Activated CD4-positive, CD25-positive, alpha-beta regulatory T cell treated with anti-CD3 and anti-CD28 coated beads, Interleukin-2, amount 50 U/mL, for 16 hours (primary cell): ENCODE data around the gene SLC17A9.
"Not testable (repeated sequence)": the region's sequence is repeated elsewhere in the genome, so short reads cannot be mapped to it uniquely, and the experiment has no call there.

Experiments used
- DNase-seq: peaks from one replicate; pipeline ENCODE4 v3.0.0-alpha.2; 2020; ENCODE audit warnings: low read depth, low spot score

SLC17A9 gene

DNA sequence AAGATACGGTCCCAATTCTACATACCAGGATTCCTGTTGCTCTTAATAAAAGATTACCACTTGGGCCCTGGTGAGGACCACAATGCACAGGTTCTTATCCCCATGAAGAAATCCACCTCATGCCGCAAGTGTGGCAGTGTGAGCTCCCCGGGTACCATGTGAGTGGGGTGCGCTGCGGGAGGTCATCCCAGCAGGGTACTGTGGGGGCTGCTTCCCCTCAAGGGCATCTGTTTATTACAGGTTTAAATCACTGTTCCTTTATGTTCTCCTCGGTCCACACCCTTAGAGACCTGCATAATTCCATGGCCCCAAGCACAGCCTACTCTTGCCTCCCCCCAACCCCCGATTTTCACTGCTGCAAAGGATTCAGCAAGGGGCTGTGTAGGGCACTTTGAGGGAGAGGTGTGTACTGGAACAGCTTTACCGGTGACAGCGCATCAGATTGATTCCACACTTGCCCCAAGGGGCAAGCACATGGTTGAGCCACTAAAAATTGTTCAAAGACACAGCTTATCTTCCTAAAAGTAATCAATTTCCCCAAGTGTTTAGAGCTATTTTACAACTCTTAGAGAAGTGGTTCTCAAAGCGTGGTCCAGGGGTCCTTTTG lies 32.4 kb upstream of the SLC17A9 start:
- DNase-seq: no peak

DNA sequence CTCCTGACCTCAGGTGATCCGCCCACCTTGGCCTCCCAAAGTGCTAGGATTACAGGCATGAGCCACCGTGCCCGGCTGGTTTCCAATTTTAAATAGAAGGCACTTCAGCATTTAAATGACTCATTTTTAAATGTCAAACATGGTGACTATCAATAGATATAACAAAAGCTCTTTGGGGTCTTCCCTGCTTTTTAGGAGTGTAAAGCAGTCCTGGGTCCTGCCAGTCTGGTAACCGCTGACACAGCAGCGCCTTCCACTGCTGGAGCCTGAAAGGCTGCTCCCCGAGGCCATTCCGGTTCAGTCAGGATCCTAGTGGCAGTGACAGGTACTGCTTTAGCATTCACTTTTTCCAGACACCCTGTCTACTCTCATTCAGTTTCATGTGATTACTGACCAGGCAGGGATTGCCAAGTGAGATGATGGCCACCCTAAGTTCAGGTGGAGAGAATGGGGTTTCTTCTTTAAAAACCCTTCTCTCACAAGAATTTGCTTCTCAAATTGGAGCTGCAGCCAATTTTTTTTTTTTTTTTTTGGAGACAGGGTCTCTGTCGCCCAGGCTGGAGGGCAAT lies 31.3 kb upstream of the SLC17A9 start:
- DNase-seq: peak; percentile 49

DNA sequence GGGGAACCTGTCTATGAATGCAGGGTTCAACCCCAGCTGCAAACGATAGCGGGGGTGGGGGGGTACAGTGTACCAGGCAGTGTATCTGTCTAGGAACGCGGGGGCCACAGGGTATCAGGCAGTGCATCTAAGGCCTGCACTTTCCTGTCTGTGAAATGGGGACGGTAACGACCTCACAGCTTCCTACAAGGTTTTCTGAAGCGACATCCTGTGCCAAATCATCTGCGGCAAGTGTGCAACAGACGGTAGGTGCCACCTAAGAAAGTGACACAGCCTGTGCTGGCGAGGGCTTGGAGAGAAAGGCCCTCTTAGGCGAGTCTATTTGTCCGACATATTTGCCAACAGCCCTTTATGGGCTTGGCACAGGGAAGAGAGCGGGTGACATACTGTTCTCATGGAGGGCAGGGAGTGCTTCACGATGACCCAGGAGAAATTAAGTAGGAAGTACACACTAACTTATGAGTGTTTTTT lies 30.0 kb upstream of the SLC17A9 start:
- peak; percentile 29 for DNase-seq

DNA sequence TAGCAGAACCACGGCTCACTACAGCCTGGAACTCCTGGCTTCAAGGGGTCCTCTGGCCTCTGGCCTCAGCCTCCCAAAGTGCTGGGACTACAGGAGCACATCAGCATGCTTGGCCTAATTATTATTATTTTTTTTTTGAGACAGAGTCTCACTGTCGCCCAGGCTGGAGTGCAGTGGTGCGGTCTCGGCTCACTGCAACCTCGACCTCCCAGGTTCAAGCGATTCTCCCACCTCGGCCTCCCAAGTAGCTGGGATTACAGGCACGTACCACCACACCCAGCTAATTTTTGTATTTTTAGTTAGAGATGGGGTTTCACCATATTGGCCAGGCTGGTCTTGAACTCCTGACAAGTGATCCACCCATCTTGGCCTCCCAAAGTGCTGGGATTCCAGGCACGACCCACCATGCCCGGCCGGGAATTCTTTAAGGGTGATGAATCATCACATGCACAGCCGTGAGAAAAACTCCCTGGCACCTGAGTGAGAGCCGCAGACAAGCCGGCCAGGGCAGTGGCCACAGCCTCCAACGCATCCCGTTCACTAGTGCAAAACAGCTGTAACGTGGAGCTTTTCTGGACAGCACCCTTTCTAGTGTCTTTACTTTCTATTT lies 29.3 kb upstream of the SLC17A9 start:
- DNase-seq: not testable (repeated sequence)

DNA sequence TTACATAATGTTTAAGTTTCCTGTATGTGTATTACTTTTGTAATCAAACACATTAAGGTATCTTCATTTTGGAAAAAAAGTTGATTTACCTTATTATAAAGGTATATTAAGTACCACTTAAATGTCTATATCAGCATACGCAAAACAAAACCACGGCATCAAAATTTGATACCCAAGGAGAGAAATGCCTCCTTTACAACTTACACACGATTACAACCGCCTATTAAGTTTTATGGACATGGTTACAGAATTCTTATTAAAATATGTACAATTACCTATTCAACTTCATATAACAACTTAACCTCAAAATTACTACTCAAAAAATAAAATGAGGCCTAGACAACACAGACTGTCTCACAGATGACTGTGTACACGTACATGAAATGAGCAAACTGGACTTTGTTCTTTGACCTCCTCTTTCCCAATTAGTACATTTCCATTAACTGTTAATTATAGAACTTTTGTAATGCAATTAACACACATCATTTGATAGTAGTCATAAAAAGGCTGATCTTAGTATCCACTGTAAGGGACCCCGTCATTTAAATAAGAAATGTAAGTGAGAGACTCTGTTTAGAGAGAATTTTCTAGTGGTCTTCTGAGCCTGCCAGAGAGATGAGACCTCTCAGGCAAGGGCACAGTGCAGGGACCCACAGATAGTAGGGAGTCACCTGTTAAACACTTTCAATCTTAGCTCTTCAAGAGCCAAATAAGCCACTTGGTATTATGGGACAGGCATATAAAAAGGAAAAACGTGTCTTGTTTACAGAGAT lies 28.7 kb upstream of the SLC17A9 start:
- no peak for DNase-seq

DNA sequence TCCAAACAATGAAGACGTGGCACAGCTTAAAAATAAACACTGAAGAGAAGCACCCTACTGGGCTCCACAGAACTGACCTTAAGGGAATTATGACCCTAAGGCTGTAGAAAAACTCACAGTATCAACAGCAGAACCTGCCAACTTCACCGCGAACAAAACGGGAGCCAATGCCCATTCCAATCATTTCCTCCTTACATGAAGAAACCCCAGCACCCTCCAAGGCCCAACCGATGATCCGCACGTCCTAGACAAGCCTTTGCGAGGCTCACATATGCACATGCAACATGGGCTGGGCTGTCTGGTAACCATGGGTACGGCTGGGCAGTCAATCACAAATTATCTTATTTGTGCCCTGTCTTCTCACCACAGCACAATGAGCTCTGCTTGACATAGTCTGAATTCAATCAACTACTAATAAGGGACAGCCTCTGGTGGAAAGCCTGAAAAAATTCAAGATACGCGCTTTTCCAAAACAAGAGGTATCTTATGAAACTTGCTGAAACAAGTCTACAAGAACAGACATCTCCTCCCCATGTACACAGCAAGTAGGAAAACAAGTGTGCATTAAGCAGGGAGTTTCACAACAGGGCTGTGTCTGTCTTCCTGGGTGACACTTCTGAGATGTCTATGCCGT lies 27.9 kb upstream of the SLC17A9 start:
- DNase-seq: no peak

DNA sequence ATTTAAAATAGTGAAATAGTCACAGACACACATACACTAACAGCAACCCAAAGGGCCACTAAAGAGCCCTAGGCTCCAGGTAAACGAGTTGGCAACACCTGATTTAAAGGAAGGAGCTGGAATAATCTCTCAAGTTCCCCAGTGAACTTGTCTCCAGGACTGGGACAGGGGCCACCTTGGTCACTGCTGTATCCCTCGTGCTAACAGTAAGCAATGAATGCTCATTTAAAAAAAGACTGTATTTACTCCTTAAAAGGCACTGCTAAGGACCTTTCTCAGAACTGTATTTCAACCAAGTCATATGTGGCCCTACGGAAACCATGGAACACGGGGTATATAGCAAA lies 27.5 kb upstream of the SLC17A9 start:
- DNase-seq: no peak

DNA sequence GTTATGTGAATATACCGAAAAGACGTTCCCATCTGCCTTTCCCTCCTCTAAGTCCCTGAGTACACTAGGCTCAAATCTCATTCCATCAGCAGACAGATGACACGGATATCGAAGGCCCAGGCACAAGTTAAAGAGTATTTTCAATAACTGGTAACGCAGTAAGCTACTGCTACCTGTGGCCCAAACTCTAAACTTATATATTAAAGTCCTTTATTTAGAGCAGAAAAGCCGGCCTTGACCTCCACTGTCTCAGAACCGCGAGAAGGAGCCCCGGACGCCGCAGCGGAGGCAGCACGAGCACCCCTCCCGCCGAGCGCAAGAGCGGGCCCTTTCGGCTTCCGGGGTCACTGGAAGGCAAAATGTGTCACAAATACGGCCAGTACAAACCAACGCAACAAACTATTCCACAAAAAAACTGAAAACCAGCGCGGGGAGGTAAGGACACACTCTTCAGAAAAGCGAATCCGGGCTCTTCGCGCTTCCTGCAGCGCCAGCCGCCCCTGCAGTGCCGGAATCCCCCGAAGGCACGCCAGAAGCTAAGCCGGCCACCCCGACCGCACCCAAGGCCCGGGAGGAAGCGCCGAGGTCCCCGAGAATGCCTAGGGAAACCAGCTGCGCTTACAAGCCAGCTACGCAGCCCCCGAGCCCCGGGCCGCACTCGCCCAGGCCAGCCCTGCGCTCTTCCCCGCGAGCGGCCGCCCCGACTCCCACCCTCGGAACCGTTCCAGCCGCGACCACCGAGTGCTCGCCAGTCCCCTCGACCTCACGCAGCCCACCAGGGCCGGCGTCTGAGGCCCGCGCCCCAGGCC lies 26.9 kb upstream of the SLC17A9 start:
- DNase-seq: no peak

DNA sequence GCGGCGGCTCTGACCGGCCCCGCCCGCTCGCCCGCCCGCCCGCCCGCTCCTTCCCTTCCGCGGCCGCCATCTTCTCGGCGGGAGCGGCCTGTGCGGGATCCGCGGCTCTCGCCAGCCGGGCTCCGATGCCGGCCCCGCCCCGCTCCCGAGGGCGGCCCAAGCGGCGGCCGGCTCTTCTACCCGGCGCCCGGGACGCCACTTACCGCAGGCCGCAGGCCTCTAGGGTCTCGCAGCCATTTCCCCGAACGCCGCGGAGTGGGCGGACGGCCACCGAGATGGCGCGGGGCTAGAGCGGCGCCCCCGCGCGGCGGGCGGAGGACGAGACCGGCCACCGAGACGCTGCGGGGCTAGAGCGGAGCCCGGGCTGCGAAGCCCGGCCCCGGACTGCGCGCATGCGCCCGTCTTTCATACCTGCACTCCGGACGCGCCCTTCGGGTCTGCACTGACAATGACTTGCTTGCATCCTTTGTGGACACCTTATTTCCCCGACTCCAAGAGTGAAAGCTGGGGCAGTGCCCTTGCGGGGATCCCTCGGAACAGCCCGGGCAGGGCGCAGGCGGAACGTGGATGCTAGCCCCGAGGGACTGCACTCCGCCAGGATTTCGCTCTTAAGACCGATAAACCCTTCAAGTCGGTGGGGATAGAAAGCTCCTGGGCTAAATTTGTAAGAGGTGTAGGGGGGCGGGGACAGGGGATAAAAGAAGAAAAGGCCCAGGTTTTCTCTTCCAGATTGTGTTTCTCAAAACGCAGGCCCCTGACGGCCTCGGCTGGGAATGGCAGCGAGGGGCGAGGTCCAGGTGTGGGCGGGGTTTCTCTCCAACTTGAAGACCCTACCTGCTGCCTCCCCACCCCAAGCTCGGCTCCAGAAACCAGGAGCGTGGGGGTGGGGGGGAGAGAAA lies 26.0 kb upstream of the SLC17A9 start, which contains the start of gene DIDO1:
Gene DIDO1, minus strand, starts transcription at position 277 of the 899 bp plus-strand sequence.
- DNase-seq: peak; percentile 79

DNA sequence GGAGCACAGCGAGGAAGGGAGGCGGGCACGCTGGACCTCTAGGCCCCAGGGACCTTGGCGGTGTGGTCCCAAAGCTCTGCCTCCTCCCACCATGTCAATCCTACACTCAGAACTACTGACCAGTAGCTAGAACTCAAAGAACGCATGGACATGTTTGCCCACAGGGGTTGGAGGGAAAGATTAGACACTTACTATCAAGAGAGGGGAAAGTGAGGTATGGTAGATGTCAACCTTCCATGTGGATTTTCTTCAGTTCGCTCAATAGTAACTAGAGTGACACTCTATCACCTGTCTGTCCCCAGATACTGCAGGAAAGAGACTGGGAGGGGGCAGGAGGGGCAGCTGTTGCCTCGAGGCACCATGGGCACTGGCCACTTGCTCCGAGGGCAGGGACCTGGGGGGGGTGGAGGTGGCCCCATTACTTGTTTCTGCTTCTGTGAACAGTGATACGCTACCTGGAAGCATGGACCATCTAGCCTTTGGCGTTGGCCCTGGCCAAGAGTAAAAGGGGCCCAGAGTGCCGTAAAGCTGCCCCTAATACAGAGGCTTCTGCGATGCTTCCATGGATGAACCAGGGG lies 25.3 kb upstream of the SLC17A9 start:
- DNase-seq: no peak

DNA sequence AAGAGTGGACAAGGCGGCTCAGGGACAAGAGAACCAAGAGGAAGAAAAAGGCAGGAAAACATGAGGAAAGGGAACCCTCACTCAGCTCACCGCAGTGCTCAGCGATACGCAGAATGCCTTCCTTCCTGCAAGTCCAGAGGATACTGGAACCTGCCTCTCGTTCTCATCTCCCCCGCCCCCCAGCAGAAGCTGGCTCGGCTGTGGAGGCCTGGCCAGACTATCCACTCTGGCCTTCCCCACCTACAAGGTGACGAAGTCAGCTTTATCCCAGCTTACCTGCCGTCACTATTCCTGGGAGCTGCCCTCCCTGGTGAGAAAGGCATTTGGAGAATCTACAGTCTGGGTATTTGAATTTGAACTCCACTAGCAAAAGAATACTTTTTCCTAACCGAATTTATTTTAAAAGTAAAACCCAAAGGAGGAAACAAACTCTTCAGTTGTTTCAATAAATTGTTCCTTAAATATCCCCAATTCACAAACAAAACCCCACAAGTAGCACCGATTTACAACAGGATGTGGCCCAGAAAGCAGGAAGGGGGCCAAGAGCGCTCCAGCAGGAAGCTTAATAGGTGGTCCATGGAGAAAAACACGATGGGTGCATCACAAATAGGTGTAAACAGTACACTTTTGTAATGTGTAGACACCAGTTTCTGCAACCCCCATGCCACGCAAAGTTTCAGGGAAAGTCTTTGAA lies 24.1 kb upstream of the SLC17A9 start:
- DNase-seq: no peak

DNA sequence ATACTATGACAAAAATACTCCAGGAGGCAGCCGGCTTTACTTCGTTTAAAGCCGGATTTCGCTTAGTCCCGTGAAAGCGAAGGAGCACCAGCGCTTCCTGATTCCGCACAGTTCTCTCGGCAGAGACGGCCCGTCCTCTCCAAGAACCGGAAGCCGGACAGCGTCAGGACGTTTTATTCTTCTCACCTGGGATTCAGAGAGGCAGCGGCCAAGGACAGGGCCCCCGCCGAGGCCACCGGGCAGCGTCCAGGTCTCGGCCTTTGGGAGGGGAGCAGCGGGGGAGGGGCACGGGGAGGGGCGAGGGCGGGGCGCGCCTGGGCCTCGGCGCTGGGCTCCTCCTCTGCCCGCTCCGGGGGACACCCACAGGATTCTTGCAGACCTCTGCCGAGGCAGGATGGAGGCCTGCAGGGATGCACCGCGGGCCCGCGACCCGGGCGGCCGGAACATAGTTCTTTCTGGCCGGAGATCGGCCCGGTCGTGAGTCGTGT lies 23.4 kb upstream of the SLC17A9 start:
- DNase-seq: no peak

DNA sequence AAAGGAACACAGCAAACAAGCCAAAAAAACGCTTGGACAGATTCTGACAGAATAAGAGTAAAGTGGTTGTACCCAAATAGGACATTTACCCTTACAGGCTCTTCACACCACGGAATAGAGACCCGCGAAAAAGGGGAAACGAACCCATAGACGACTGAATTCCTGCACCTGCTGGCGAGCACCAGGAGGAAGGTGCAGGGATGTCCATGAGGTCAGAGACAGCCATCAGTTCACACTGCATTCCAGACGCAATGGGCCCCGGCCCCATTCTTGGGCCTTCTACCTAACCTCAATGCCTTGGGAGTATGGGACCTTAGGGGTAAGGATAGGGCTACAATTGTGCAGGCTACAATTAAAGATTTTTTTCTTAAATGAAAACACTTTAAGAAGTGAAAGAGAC lies 21.0 kb upstream of the SLC17A9 start:
- DNase-seq: no peak

DNA sequence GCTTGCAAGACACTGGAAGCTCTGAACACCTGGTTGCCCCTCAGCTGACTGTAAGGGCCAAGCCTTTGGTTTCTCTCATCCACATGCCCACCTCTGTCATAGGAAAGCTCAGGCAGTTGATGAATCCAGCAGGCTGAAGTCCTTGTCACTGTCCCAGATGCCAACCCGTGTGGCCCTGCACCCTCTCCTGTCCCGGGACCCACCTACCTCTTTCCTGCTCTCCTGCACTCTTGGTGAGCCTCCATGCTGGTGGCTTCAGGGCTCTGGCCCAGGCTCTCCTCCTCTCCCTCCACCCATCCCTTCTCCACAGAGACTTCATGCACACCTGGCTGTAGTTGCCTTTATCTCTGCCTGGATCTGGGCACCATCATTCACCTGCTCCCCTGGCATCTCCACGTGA lies 18.5 kb upstream of the SLC17A9 start:
- DNase-seq: no peak

DNA sequence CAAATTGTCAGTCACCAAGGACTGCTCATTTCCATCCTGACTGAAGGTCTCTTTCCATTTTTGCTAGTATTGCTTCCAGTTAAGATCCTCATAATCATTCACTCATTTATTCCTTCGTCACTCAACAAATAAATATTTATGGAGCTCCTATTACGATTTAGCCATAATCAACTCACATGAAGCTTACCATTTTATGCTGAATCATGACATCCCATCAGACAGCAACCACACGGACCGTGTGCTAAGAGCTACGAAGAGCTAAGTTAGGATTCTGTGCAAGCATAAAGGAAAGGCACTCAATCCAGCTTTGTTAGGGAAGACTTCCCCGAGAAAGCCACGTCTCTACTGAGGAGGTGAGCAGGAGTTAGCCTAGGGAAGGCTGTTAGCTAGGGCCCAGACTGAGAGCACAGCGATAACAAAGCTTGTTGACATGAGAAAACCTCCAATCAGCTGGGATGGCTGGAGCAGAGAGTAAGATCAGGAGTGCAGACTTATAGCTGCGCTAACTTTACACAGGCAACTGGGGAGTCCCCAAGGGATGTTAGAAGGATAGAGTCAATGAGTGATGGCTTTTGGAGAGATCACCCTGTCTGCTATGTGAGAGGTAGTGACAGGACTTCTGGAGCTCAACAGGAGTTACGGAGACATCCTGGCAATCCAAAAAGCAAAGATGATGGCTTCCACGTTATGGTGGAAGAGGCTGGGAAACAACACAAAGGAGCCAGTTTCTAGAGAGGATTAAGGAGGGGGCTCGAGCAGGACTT lies 17.1 kb upstream of the SLC17A9 start:
- DNase-seq: no peak

DNA sequence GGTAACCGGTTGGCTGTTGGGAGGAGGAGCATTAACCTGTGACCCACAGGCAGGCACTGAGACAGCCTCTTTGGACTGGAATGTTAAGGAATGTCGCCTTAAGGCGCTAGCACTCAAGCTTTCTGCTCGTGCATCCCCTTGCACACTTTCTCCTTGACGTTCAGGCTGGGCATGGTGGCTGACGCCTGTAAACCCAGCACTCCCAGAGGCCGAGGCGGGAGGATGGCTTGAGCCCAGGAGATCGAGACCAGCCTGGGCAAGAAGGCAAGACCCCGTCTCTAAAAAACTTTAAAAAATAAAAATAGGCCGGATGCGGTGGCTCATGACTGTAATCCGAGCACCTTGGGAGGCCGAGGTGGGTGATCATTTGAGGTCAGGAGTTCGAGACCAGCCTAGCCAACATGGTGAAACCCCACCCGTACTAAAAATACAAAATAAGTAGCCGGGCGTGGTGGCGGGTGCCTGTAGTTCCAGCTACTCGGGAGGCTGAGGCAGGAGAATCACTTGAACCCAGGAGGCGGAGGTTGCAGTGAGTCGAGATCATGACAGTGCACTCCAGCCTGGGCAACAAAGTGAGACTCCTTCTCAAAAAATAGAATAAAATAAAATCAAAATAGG lies 16.4 kb upstream of the SLC17A9 start:
- DNase-seq: no peak

DNA sequence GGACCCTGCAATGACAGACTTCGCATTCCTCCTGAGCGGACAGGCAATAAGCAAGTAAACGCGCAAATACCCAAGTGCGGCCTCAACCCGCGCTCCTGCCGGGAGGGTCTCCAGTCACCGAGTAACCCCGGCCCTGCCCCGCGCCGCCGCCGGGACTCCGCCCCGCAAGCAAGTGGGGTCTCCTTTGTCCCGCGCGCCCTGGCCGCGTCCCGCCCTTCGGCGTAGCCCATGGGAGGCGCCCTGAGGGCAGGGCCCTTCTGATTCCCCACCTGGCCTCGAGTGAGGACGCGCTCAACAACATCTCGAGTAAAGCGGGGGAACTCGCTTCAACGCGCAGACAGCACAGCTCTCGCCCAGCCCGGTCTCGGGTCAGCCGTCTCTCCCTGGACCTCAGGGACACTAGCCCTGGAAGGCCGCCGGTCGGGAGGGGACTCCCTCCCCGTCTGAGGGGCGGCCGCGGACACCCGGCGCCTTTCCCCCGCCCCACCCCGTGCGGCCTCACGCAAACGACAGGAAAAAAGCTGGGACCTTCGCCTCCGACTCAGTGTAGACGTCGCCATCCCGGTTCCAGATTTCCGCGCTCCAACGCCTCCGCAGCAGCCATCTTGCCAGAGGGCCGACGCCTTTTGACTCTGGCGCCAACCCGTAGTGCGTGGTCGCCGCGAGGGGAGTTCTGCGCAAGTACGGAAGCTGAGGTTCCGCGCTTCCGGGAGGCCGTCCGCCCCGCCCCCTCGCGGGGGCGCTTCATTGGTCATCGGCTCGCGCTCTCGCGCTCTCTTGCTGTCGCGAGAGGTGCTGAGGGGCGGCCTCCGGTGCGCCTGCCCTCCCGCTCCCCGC lies 15.0 kb upstream of the SLC17A9 start:
- DNase-seq: peak; percentile 95
